GM19438 (cell line): Measurements from ENCODE around the gene UNC79.

Experiments
- ATAC-seq: cut with Tn5 transposase; IDR thresholded peaks from one replicate; pipeline ENCODE4 v1.9.1; 2021; ENCODE audit warnings: low read depth; ENCODE audit not compliant: unreplicated experiment

Gene UNC79

GRCh38 chr14:93720076-93720815 is 289.5 kb downstream of the UNC79 start:
- ATAC-seq, result no peak

- no peak for ATAC-seq
These were observed 290.3 kb downstream of the UNC79 start for GRCh38 chr14:93720981-93721483.

DNA sequence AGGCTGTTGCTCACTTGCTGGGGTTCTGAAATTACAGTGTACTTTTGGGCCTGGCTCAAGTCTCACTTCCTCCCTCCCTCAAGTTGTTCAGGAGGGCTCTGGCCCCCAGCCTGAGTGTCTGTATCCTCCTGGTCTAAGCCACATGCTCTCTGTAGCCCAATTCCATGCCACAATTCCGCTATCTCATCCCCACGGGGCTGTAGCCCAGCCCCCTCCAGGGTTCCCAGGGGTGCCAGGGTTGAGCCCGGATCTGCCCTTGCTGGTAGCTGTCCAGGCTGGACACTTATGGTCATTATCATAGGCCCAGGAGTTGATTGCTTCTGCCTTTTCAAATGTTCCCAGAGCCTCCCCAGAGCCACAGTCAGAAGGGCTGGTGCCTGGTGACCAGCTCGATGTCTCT is 292.3 kb downstream of the UNC79 start:
- ATAC-seq, result no peak

DNA sequence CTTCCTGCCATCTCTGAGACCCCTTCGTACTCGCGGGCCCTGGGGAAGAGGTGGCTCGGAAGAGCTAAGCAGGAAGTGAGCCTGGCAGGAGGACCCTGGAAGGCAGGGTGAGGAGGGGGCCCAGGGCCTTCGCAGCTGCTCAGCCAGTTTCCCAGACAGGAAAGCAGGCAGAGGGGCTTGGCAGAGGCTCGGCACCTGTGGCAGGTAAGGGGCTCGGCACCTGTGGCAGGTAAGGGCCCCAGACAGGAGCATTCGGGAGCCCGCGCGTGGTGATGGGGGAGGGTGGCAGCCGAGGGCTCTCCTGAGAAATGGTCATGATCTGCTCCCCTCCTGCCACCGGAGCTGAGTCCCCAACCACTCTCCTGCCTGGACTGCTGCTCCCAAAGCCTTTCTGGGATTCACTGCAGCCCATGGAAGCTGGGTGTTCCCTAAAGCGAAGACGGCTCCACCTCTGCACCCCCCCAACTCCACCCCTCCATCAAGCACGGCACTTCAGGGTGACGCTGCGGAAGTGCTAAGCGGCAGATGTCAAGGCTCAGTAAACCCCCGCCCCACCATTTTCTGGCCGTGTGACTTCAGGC is 294.4 kb downstream of the UNC79 start:
- no peak for ATAC-seq

DNA sequence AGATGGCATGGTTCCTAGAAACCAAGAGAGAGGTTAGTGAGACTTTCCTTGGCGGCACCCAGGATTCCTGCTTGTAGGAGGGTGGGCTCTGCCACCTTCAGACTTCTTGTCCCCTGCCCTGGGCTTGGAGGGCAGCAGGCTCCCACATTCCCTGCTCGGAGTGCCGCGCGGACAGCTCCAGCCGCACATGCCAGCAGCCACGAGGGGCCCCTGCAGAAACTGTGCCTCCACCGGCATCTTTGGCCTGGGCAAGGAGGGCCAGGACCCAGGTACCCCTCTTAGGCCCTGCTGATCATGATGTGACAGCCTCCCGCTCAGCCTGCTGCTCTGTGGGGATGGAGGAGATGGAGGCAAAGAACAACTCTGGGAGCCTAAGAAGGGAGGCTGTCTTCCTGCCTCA is 295.3 kb downstream of the UNC79 start:
- ATAC-seq, result no peak

DNA sequence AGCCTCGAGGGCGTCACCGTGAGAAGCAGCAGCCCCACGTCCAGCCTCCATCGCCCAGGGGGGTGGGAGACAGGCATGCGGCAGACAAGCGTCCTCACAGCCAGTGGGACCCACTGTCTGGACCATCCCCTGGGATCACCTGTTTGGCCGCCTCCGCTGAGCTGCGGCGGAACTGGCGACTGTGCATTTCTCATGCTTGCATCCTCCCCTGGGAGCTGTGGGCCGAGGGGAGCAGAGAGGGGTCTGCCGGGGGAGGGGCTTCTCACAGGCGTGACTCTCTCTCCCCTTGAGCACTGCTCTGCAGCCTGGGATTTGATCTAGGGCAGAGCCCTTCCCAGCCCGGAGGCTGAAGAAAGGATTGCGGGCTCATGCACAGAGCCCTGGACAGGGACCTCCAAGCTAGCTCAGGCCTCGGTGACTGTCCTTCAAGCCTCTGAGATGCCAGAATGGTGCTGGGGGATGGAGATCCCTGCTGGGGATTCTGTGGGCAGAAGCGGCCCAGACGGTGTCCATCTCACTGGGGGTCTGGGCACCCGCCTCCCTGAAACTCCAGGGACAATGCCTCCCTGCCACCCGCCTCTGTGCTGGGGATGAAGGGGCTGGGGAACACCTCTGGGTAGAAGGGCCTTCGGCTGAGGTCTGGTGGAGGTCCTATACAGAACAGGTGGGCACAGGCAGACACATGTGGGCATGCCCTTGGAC is 296.5 kb downstream of the UNC79 start:
- no peak for ATAC-seq

GRCh38 chr14:93727917-93728650 is 297.3 kb downstream of the UNC79 start:
- no peak for ATAC-seq

- ATAC-seq, result no peak
These were observed 297.9 kb downstream of the UNC79 start for GRCh38 chr14:93728651-93729016.

- ATAC-seq, result no peak
These were observed 299.3 kb downstream of the UNC79 start for GRCh38 chr14:93729993-93730392.

DNA sequence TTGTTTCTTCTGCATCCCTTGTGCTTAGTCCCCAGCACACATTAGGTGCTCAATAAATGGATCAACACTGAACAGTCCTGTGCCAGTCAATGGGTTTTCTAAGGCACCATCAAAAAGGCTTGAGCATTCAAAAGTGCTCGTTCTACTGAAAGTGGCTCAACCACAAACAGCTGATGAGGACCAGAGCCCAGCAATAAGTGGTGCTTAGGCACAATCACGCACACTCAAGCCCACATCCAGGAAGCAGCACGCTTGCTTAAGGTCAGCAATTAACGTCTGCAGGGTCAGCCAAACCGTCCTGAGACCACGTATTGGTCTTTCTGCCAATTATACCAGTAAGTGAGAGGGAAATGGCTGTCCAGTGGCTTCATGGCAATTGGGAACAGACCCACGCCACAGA is 301.0 kb downstream of the UNC79 start:
- ATAC-seq, result no peak

DNA sequence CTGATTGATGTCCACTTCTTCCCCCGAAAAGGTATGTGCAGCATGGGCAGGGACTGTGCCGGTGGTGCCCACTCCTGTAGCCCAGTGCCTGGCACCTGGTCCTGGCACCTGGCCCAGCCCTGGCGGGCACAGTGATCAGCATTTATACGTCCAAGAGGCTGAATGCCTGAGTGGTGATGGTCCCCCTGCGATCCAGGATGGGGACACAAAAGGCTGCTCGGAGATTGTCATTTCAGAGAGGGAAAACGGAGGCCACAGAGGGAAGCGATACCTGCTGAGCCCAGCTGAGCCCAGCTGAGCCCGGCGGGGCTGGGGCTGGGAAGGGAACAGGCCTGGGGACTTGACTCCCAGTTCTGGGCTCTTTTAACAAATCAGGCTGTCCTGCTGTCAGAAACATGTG is 301.8 kb downstream of the UNC79 start:
- ATAC-seq, result no peak

GRCh38 chr14:93733231-93733630 is 302.5 kb downstream of the UNC79 start:
- ATAC-seq, result no peak

DNA sequence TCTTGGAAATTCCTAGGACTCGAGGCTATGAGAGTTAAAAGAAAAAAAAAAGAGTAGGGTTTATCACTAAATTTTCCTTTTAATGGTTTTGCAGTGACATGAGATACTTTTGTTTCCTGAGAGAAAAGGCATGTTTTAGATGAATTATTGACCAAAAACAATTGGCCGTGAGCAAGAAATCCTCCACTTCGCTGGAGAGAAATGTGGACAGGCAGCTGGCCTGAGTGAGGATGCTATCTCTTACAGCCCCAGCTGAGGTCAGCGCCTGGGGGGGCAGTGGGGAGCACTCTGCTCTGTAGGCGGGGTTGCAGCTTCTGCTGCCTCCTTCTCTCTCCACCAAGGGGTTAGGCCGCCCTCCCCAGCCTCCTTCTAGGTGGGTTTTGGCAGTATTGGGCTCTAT is 302.9 kb downstream of the UNC79 start:
- no peak for ATAC-seq

DNA sequence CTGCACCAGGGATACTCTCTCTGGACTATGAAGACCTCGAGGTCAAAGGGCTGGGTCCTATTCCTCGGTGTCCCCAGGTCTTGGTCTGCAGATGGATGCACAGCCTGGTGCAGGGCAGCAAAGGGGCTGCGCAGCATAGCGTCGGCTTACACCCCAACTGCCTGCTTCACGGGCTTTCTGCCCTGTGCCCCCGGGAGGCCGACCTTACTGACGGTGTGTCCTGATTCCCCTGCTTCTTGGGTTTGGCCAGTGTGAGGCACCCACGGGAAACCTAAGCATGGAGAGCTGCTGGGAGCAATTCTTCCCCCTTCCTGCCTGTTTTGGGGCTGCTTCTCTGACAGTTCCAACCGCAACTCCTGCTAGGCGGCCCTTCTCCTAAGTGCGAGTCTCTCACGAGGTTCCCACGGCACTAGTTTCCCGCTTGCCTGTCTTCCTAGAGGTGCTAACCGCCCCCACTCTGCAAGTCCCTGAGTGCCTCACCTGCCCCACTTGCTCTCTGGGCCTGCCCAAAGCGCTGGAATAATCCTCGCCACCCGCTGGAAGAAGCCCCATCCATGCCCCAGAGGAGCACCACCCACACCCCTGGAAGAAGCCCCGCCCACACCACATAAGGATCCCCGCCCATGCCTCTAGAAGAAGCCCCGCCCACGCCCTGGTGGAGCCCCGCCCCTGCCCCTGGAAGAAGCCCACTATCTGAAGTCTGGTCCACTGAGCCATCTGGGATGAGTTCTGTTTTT is 303.5 kb downstream of the UNC79 start:
- no peak for ATAC-seq

DNA sequence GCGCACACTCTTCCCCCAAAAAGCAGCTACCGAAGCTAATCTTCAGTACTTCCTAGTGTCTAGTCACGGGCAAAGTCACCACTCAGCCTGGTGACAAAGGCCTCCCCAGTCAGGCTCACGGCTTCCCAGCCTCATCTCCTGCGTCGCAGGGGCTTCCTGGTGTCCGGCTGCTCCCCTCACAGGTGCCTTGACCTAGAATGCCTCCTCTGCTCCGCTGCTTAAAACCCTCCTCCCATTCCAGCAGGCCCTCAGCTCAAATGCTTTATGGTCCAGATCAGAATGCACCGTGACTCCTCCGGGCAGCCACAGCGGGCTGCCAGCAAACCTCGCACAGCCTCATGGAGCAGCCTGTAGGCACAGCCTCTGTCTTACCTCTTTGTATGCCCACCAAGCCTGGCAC is 304.5 kb downstream of the UNC79 start:
- ATAC-seq, result no peak

GRCh38 chr14:93736378-93737014 is 305.8 kb downstream of the UNC79 start:
- no peak for ATAC-seq

- no peak for ATAC-seq
These were observed 306.9 kb downstream of the UNC79 start for GRCh38 chr14:93737634-93738033.

- ATAC-seq, result no peak
These were observed 311.0 kb downstream of the UNC79 start for GRCh38 chr14:93741556-93742230.

GRCh38 chr14:93742761-93743160 is 312.0 kb downstream of the UNC79 start:
- no peak for ATAC-seq
